ENCODE results near the gene HSPA1A.

HSPA1A gene

GRCh38 chr6:31815025-31815838, at the start of gene HSPA1A, which contains the start of gene HSPA1L:
HSPA1A (plus strand) TSS chr6:31815543; CDS start chr6:31815757, 214 bp downstream.
HSPA1L (minus strand) TSS chr6:31815283; CDS start chr6:31811972, 3,311 bp downstream.
- peak; percentile 97 for DNase-seq (ENCODE audit: low spot score)

- no peak for DNase-seq (ENCODE audit: low spot score)
Observed at GRCh38 chr6:31765559-31765909, 49.8 kb upstream of the HSPA1A start.

GRCh38 chr6:31765910-31766794, 49.2 kb upstream of the HSPA1A start:
- no peak for DNase-seq (ENCODE audit: low spot score)

GRCh38 chr6:31767096-31767645, 48.2 kb upstream of the HSPA1A start:
- DNase-seq (ENCODE audit: low spot score), result no peak

GRCh38 chr6:31768363-31769257, 46.7 kb upstream of the HSPA1A start:
- no peak for DNase-seq (ENCODE audit: low spot score)

GRCh38 chr6:31769684-31770371, 45.5 kb upstream of the HSPA1A start:
- no peak for DNase-seq (ENCODE audit: low spot score)

GRCh38 chr6:31770860-31771259, 44.5 kb upstream of the HSPA1A start:
- DNase-seq (ENCODE audit: low spot score), result no peak

GRCh38 chr6:31771992-31772358, 43.4 kb upstream of the HSPA1A start:
- no peak for DNase-seq (ENCODE audit: low spot score)

GRCh38 chr6:31775184-31775583, 40.2 kb upstream of the HSPA1A start:
- DNase-seq (ENCODE audit: low spot score), result no peak

GRCh38 chr6:31775633-31776484, 39.5 kb upstream of the HSPA1A start:
- DNase-seq (ENCODE audit: low spot score), result no peak

- DNase-seq (ENCODE audit: low spot score), result no peak
Observed at GRCh38 chr6:31776485-31776988, 38.8 kb upstream of the HSPA1A start.

GRCh38 chr6:31776989-31777666, 38.2 kb upstream of the HSPA1A start, which contains the start of gene VWA7:
VWA7 (minus strand) TSS chr6:31777328; CDS start chr6:31776779, 549 bp downstream.
- DNase-seq (ENCODE audit: low spot score), result peak; percentile 43

- no peak for DNase-seq (ENCODE audit: low spot score)
Observed at GRCh38 chr6:31777667-31778050, 37.7 kb upstream of the HSPA1A start.

GRCh38 chr6:31778193-31778592, 37.1 kb upstream of the HSPA1A start:
- no peak for DNase-seq (ENCODE audit: low spot score)

GRCh38 chr6:31778999-31779885, 36.1 kb upstream of the HSPA1A start:
- no peak for DNase-seq (ENCODE audit: low spot score)

- no peak for DNase-seq (ENCODE audit: low spot score)
Observed at GRCh38 chr6:31779908-31780307, 35.4 kb upstream of the HSPA1A start.

GRCh38 chr6:31780507-31781243, 34.7 kb upstream of the HSPA1A start:
- DNase-seq (ENCODE audit: low spot score), result no peak

Data from putamen (tissue), 1 donor.